VCaP (cell line): ENCODE measurements around the gene ADGRL3.

Experiments
- H3K27ac ChIP-seq: fragments of 450-650 bp; 2 replicates; pipeline ENCODE4 v1.5.1; 2017
- TF ChIP-seq, protein P1 (sequence below): fragments of 450-650 bp; conservative IDR thresholded peaks from 2 replicates; pipeline ENCODE4 v1.5.1; 2017; ENCODE audit warnings: mild to moderate bottlenecking, moderate library complexity

The ADGRL3 gene

GRCh38 chr4:61300266-61300844 lies 100.2 kb downstream of the ADGRL3 start:
- no peak overlapping the region for H3K27ac ChIP-seq
- TF ChIP-seq, protein P1, sequence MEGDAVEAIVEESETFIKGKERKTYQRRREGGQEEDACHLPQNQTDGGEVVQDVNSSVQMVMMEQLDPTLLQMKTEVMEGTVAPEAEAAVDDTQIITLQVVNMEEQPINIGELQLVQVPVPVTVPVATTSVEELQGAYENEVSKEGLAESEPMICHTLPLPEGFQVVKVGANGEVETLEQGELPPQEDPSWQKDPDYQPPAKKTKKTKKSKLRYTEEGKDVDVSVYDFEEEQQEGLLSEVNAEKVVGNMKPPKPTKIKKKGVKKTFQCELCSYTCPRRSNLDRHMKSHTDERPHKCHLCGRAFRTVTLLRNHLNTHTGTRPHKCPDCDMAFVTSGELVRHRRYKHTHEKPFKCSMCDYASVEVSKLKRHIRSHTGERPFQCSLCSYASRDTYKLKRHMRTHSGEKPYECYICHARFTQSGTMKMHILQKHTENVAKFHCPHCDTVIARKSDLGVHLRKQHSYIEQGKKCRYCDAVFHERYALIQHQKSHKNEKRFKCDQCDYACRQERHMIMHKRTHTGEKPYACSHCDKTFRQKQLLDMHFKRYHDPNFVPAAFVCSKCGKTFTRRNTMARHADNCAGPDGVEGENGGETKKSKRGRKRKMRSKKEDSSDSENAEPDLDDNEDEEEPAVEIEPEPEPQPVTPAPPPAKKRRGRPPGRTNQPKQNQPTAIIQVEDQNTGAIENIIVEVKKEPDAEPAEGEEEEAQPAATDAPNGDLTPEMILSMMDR, result no peak

- TF ChIP-seq, protein P1, result no peak
- H3K27ac ChIP-seq, result no peak overlapping the region; the same call in 1 of the 2 replicates
Observed at GRCh38 chr4:61301271-61301670, 101.1 kb downstream of the ADGRL3 start.

DNA sequence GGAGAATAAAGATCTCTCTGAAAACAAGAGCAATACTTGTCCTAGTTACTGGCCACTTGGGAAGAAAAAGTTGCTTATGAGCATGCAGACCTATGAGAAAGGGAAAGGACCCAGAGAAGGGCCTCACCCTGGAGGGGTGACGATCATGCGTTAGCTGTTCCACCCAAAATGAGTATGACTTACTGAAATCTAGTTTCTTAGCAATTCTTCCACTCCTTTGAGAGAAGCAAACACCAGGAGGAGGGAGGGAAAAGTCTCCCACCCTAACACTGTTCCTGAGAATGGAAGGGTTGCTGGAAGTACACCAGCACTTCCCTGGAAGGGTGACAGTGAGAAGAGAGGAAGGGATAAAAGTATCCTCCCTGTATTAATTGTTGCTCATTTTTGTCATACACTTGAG lies 107.9 kb downstream of the ADGRL3 start:
- no peak overlapping the region for H3K27ac ChIP-seq
- TF ChIP-seq, protein P1, result no peak

DNA sequence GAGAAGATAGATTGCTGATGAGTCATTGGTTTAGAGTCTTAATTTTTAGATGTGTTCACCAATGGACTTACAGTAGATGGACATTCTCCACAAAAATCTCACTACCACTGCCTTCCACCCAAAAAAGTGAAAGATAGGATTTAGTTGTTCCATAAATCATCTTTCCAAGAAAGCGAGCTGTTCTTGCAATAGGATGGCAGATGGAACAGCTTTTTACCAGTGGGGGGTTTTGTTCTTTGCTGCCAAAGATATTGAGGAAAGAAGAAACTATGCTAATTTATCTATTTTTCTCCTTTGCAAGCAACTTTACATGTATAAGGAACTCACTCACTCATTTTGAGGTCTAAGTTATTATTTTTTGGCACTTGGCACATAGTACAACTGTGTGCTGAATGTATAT lies 109.5 kb downstream of the ADGRL3 start:
- no peak overlapping the region for H3K27ac ChIP-seq
- TF ChIP-seq, protein P1, result no peak

DNA sequence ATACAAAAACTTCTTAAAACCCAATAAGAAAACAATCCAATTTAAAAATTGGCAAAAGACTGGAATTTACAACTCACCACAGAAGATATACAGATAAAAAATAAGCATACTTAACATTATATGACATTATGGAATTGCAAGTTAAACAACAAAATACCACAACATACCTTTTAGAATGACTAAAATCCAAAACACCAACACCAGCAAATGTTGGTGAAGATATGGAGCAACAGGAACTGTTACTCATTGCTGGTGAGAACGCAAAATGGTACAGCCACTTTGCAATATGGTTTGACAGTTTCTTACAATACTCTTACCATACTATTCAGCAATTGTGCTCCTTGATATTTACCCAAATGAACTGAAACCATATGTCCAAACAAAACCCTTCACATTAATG lies 112.4 kb downstream of the ADGRL3 start:
- TF ChIP-seq, protein P1, result no peak
- H3K27ac ChIP-seq, result no peak overlapping the region

- TF ChIP-seq, protein P1, result no peak
- no peak overlapping the region for H3K27ac ChIP-seq
Observed at GRCh38 chr4:61318431-61318830, 118.3 kb downstream of the ADGRL3 start.

- H3K27ac ChIP-seq, result no peak overlapping the region
Observed at GRCh38 chr4:61319156-61319555, 119.0 kb downstream of the ADGRL3 start.

More at GRCh38 chr4:61319156-61319555, 119.0 kb downstream of the ADGRL3 start:
- TF ChIP-seq, protein P1, result no peak
